Prostate gland (tissue), 2 donors: ENCODE measurements around the gene PANX1. TPM values are rescaled to one million over a fixed set of nuclear protein-coding genes. Genes with fewer than 3 reads are reported as not detected.

Source experiments
- DNase-seq: peaks from one replicate; pipeline ENCODE4 v3.0.0-alpha.2; 2019; ENCODE audit warnings: low spot score
- H3K27ac ChIP-seq, 2 donors: fragments of 200-600 bp; sonication (generic); 2 replicates each; pipeline ENCODE4 v1.5.1; 2017 to 2019
- H3K27me3 ChIP-seq: fragments of 200-600 bp; sonication (generic); replicated peaks from 2 replicates; pipeline ENCODE4 v1.5.1; 2019; ENCODE audit not compliant: insufficient read depth
- H3K36me3 ChIP-seq, 2 donors: fragments of 200-600 bp; sonication (generic); 1 replicate in 1 of 2; 2 replicates in 1 of 2; pipeline versions ENCODE4 v1.5.1 to v1.8.1; 2017 to 2019
- H3K4me1 ChIP-seq: fragments of 200-600 bp; sonication (generic); replicated peaks from 2 replicates; pipeline ENCODE4 v1.5.1; 2019
- H3K4me3 ChIP-seq, 2 donors: fragments of 200-600 bp; sonication (generic); 2 replicates each; pipeline ENCODE4 v1.5.1; 2017 to 2019
- H3K9me3 ChIP-seq: fragments of 200-600 bp; sonication (generic); 2 replicates; pipeline ENCODE4 v1.5.1; 2017
- CTCF ChIP-seq, 4 experiments: fragments of 200-600 bp in 2 of 4; fragments of 450-650 bp in 2 of 4; sonication (generic) in 2 of 4; IDR thresholded peaks; 1 replicate in 3 of 4; 2 replicates in 1 of 4; pipeline ENCODE4 v1.5.1; 2016 to 2019; ENCODE audit warnings: antibody characterized with exemption in 4 of 4, mild to moderate bottlenecking in 2 of 4, moderate library complexity in 2 of 4
- POLR2A ChIP-seq: fragments of 450-650 bp; IDR thresholded peaks from one replicate; pipeline ENCODE4 v1.6.1; 2016; ENCODE audit warnings: antibody characterized with exemption, mild to moderate bottlenecking
- POLR2AphosphoS5 ChIP-seq: sonication (generic); formaldehyde crosslinking; IDR thresholded peaks from one replicate; pipeline ENCODE4 v1.6.1; 2017; ENCODE audit warnings: antibody characterized with exemption
- WGBS: methylation state at CpG from one replicate; pipeline ENCODE4 v1.1.5; 2018; 5-methylcytosine and 5-hydroxymethylcytosine counted together
- intact Hi-C: fragments of 100-400 bp; cut with DNase I; formaldehyde crosslinking; loops from one replicate; pipeline ENCODE4 v1.14.2; 2022
- total RNA-seq, 2 donors: library from RNA; depleted of rRNA; stranded (reverse); fragments of >200 nt; gene quantifications; one replicate each; pipeline ENCODE4 v1.1.0, GENCODE V29; 2016

PANX1 gene
- total RNA-seq, 2 donors from 2014 or later: 12.9 to 51.2 TPM

GRCh38 chr11:94148189-94148588, 19.5 kb downstream of the PANX1 start:
- Histone ChIP-seq H3K36me3 (no peaks in the 10 kb centered on the region), H3K4me1 (peaks cover 3% of the 10 kb centered on the region), H3K27me3 (no peaks in the 10 kb centered on the region), H3K27ac (no peak overlapping the region), H3K4me3 (no peak overlapping the region), H3K9me3 (no peaks in the 10 kb centered on the region)
- intact Hi-C loops: no loop called here
- no peak for TF ChIP-seq POLR2A
- no peak for TF ChIP-seq POLR2AphosphoS5
- DNase-seq: no peak
- 79% methylated on average over 2 of the region's 2 CpGs for whole genome bisulfite sequencing

DNA sequence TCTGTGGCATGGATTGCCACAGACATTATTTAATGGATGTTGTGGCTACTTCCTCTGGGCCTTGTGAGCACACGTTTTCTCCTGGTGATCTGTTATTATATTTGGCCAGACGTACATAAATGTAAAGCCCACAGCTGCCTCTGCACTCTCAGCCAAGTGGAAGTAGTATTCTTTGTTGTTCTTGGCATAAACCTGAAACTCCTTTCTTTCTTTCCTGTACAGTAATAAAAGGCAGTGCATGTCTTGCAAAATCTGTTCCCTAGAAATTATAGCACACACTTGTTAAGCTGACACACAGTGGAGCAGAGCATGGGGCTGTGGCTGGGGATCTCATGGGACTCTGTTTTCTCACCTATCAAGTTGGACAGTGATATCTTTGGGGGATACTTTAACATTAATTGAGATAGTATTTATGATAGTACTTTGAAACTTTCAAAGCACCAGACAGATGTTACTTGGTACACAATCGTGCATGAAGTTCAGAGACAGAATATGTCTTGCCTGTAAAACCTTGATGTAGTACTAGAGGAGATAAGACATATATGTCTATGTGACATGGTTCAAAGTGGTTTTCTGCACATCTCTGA, 20.9 kb downstream of the PANX1 start:
- no peak for DNase-seq
- TF ChIP-seq POLR2AphosphoS5 (peak; percentile 39), CTCF (IDR thresholded peaks at IDR 0.05) (no peak)
- no peak overlapping the region for H3K4me3 ChIP-seq
- WGBS: 16% methylated on average over 3 of the region's 3 CpGs
- no peak overlapping the region for H3K27ac ChIP-seq
- no peaks in the 10 kb centered on the region for H3K9me3 ChIP-seq
- intact Hi-C loops: no loop called here
- peaks cover 0 to 4% of the 10 kb centered on the region in 2 donors for H3K36me3 ChIP-seq
- H3K27me3 ChIP-seq: no peaks in the 10 kb centered on the region
- H3K4me1 ChIP-seq: peaks cover 3% of the 10 kb centered on the region

GRCh38 chr11:94150056-94150455, 21.4 kb downstream of the PANX1 start:
- no peak for DNase-seq
- Histone ChIP-seq H3K9me3 (no peaks in the 10 kb centered on the region), H3K36me3 (peaks cover 0 to 4% of the 10 kb centered on the region in 2 donors), H3K4me1 (peaks cover 3% of the 10 kb centered on the region), H3K27me3 (no peaks in the 10 kb centered on the region), H3K27ac (no peak overlapping the region), H3K4me3 (no peak overlapping the region)
- WGBS: 68% methylated on average over 3 of the region's 3 CpGs
- no peak for TF ChIP-seq POLR2A
- no peak for TF ChIP-seq POLR2AphosphoS5
- no peak for TF ChIP-seq CTCF (IDR thresholded peaks at IDR 0.05)
- intact Hi-C loops: no loop called here

DNA sequence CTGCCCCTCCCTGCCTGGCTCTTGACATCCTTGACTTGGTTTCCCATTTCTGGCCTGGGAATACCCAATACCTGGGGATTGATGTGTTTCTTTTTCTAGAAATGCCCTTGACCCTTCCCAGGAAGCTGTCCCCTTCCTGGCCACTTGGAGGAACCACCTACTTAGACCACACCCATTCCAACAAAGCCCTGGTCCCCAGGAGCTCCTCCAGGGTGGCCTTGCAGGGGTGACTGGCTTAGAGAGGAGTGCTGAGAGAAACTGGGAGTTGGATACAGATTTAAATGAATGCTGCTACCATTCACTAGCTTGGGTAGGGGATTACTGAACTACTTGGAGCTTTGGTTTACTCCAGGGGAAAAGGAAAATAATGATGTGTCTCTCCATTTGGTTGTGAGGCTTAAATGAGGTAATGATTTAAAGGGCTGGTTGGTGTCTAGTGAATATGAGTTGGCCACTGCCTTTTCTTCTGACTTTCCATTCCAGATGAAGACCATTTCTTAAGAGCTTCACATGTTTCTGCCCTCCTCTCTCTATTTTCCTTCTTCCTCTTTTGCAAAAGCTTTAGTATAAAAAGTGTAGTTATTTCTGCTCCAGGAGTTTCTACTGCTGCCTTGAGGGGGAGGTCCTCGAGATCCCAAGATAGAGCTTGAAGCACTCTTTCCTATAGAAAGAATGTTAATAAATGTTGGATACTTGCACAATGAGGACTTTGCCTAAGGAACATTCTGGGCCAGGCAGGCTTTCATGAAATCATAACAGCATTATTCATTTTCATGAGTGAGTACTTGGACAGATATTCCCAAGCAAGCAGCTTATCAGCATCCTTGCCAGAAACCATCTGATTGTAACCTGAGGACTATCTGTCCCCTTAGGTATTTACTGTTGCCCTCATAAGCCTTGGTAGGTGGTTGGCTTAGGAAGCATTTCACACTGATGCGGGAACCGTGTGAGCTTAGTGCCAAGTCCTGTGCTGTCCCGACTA, 22.4 kb downstream of the PANX1 start:
- no peaks in the 10 kb centered on the region for H3K27me3 ChIP-seq
- TF ChIP-seq POLR2AphosphoS5: no peak
- no peak for TF ChIP-seq POLR2A
- TF ChIP-seq CTCF (IDR thresholded peaks at IDR 0.05): no peak

GRCh38 chr11:94151903-94152677, 23.4 kb downstream of the PANX1 start:
- Histone ChIP-seq H3K4me1 (peaks cover 3% of the 10 kb centered on the region), H3K4me3 (no peak overlapping the region), H3K27ac (no peak overlapping the region), H3K36me3 (peaks cover 0 to 4% of the 10 kb centered on the region in 2 donors), H3K27me3 (no peaks in the 10 kb centered on the region), H3K9me3 (no peaks in the 10 kb centered on the region)
- no peak for TF ChIP-seq CTCF (IDR thresholded peaks at IDR 0.05)
- TF ChIP-seq POLR2AphosphoS5: no peak
- no peak for TF ChIP-seq POLR2A
- intact Hi-C loops: no loop called here
- WGBS: 92% methylated on average over 6 of the region's 6 CpGs
- DNase-seq: no peak

More for the DNA sequence above, 22.4 kb downstream of the PANX1 start:
- DNase-seq: no peak
- H3K27ac ChIP-seq: no peak overlapping the region
- 79% methylated on average over 4 of the region's 4 CpGs for WGBS
- H3K9me3 ChIP-seq: no peaks in the 10 kb centered on the region
- intact Hi-C loops: no loop called here
- peaks cover 0 to 4% of the 10 kb centered on the region in 2 donors for H3K36me3 ChIP-seq
- no peak overlapping the region for H3K4me3 ChIP-seq
- H3K4me1 ChIP-seq: peaks cover 3% of the 10 kb centered on the region
